Measurements from ENCODE around the gene MYH10.
"Not testable (repeated sequence)": the region's sequence is repeated elsewhere in the genome, so short reads cannot be mapped to it uniquely, and the experiment has no call there.

The MYH10 gene

GRCh38 chr17:8563024-8563776 is 67.3 kb downstream of the MYH10 start:
- Histone ChIP-seq H3K36me3 (ENCODE audit: control insufficient read depth, insufficient read depth, low read length) (peaks cover 6% of the 10 kb centered on the region; the same call in 1 of the 2 replicates), H3K4me1 (ENCODE audit: control insufficient read depth, insufficient read depth, low read length) (no peaks in the 10 kb centered on the region), H3K27me3 (ENCODE audit: control insufficient read depth, insufficient read depth, low read length) (no peaks in the 10 kb centered on the region), H3K27ac (ENCODE audit: low read length) (no peak overlapping the region), H3K9me3 (ENCODE audit: control insufficient read depth, insufficient read depth, low read length) (no peaks in the 10 kb centered on the region), H3K4me3 (ENCODE audit: low read length) (no peak overlapping the region)
- no peak for DNase-seq (ENCODE audit: low read depth, low spot score)
- WGBS (ENCODE audit: insufficient coverage, insufficient read length): no CpG with 5 or more reads among the region's 5 CpGs

GRCh38 chr17:8558144-8558543 is 72.4 kb downstream of the MYH10 start:
- no peaks in the 10 kb centered on the region for H3K27me3 ChIP-seq (ENCODE audit: control insufficient read depth, insufficient read depth, low read length)
- peaks cover 6% of the 10 kb centered on the region; the same call in 1 of the 2 replicates for H3K36me3 ChIP-seq (ENCODE audit: control insufficient read depth, insufficient read depth, low read length)
- no CpG with 5 or more reads among the region's 1 CpG for WGBS (ENCODE audit: insufficient coverage, insufficient read length)
- H3K9me3 ChIP-seq (ENCODE audit: control insufficient read depth, insufficient read depth, low read length): no peaks in the 10 kb centered on the region
- no peak for DNase-seq (ENCODE audit: low read depth, low spot score)
- H3K27ac ChIP-seq (ENCODE audit: low read length): no peak overlapping the region
- no peaks in the 10 kb centered on the region for H3K4me1 ChIP-seq (ENCODE audit: control insufficient read depth, insufficient read depth, low read length)
- H3K4me3 ChIP-seq (ENCODE audit: low read length): no peak overlapping the region

GRCh38 chr17:8557176-8557806 is 73.2 kb downstream of the MYH10 start:
- DNase-seq (ENCODE audit: low read depth, low spot score): no peak
- Histone ChIP-seq H3K4me1 (ENCODE audit: control insufficient read depth, insufficient read depth, low read length) (no peaks in the 10 kb centered on the region), H3K27me3 (ENCODE audit: control insufficient read depth, insufficient read depth, low read length) (no peaks in the 10 kb centered on the region), H3K27ac (ENCODE audit: low read length) (no peak overlapping the region), H3K36me3 (ENCODE audit: control insufficient read depth, insufficient read depth, low read length) (peaks cover 10% of the 10 kb centered on the region), H3K9me3 (ENCODE audit: control insufficient read depth, insufficient read depth, low read length) (no peaks in the 10 kb centered on the region), H3K4me3 (ENCODE audit: low read length) (no peak overlapping the region)
- no CpG with 5 or more reads among the region's 5 CpGs for WGBS (ENCODE audit: insufficient coverage, insufficient read length)

DNA sequence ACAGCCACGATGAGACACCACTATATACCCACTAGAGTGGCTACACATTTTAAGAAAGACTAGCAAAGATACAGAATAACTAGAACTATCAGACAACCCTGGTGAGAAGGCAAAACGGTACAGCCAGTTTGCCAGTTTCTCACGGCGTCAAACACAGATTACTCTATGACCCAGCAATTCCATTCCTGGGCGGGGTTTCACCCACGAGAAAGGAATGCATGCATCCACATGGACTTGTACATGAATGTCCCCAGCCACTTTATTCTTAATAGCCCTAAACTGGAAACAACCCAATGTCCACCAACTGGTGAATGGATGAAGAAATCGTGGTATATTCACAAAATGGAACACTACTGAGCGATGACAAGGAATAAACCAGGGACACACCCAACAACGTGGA is 74.5 kb downstream of the MYH10 start:
- no peak for DNase-seq (ENCODE audit: low read depth, low spot score)
- H3K36me3 ChIP-seq (ENCODE audit: control insufficient read depth, insufficient read depth, low read length): peaks cover 10% of the 10 kb centered on the region
- H3K4me3 ChIP-seq (ENCODE audit: low read length): no peak overlapping the region
- no peaks in the 10 kb centered on the region for H3K9me3 ChIP-seq (ENCODE audit: control insufficient read depth, insufficient read depth, low read length)
- H3K27ac ChIP-seq (ENCODE audit: low read length): no peak overlapping the region
- no peaks in the 10 kb centered on the region for H3K27me3 ChIP-seq (ENCODE audit: control insufficient read depth, insufficient read depth, low read length)
- WGBS (ENCODE audit: insufficient coverage, insufficient read length): no CpG with 5 or more reads among the region's 9 CpGs
- no peaks in the 10 kb centered on the region for H3K4me1 ChIP-seq (ENCODE audit: control insufficient read depth, insufficient read depth, low read length)

DNA sequence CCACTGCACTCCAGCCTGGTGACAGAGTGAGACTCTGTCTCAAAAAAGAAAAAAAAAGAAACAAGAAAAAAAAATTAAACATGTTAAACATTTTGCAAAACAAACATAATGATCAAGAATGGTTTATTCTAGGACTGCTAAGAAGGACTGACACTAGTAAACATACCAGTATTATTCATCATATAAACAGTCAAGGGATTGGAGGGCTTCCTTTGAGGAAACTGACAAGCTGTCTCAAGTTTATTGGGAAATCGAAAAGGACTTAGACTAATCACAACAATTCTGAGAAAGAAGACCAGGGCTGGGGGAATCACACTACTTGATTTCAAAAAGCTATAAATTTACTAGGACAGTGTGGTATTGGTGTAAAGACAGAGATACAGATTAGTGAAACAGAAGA is 75.5 kb downstream of the MYH10 start:
- no peak for DNase-seq (ENCODE audit: low read depth, low spot score)
- Histone ChIP-seq H3K9me3 (ENCODE audit: control insufficient read depth, insufficient read depth, low read length) (no peaks in the 10 kb centered on the region), H3K36me3 (ENCODE audit: control insufficient read depth, insufficient read depth, low read length) (peaks cover 3% of the 10 kb centered on the region), H3K4me1 (ENCODE audit: control insufficient read depth, insufficient read depth, low read length) (no peaks in the 10 kb centered on the region), H3K27me3 (ENCODE audit: control insufficient read depth, insufficient read depth, low read length) (no peaks in the 10 kb centered on the region), H3K27ac (ENCODE audit: low read length) (no peak overlapping the region), H3K4me3 (ENCODE audit: low read length) (no peak overlapping the region)
- WGBS (ENCODE audit: insufficient coverage, insufficient read length): no CpG with 5 or more reads among the region's 1 CpG

GRCh38 chr17:8552577-8553320 is 77.8 kb downstream of the MYH10 start:
- Histone ChIP-seq H3K36me3 (ENCODE audit: control insufficient read depth, insufficient read depth, low read length) (peaks cover 3% of the 10 kb centered on the region), H3K9me3 (ENCODE audit: control insufficient read depth, insufficient read depth, low read length) (no peaks in the 10 kb centered on the region), H3K4me1 (ENCODE audit: control insufficient read depth, insufficient read depth, low read length) (no peaks in the 10 kb centered on the region), H3K27ac (ENCODE audit: low read length) (no peak overlapping the region), H3K27me3 (ENCODE audit: control insufficient read depth, insufficient read depth, low read length) (no peaks in the 10 kb centered on the region), H3K4me3 (ENCODE audit: low read length) (no peak overlapping the region)
- DNase-seq (ENCODE audit: low read depth, low spot score): no peak
- no CpG with 5 or more reads among the region's 9 CpGs for WGBS (ENCODE audit: insufficient coverage, insufficient read length)

- no peak overlapping the region for H3K4me3 ChIP-seq (ENCODE audit: low read length)
- no peak for DNase-seq (ENCODE audit: low read depth, low spot score)
- no peak overlapping the region for H3K27ac ChIP-seq (ENCODE audit: low read length)
- WGBS (ENCODE audit: insufficient coverage, insufficient read length): no CpG with 5 or more reads among the region's 8 CpGs
- H3K27me3 ChIP-seq (ENCODE audit: control insufficient read depth, insufficient read depth, low read length): no peaks in the 10 kb centered on the region
- H3K36me3 ChIP-seq (ENCODE audit: control insufficient read depth, insufficient read depth, low read length): peaks cover 25% of the 10 kb centered on the region; the same call in 1 of the 2 replicates
- no peaks in the 10 kb centered on the region for H3K4me1 ChIP-seq (ENCODE audit: control insufficient read depth, insufficient read depth, low read length)
- H3K9me3 ChIP-seq (ENCODE audit: control insufficient read depth, insufficient read depth, low read length): no peaks in the 10 kb centered on the region; the same call in 1 of the 2 replicates
Measured at GRCh38 chr17:8542599-8543502, 87.7 kb downstream of the MYH10 start.

GRCh38 chr17:8539976-8540375 is 90.5 kb downstream of the MYH10 start:
- H3K4me3 ChIP-seq (ENCODE audit: low read length); H3K27me3 ChIP-seq (ENCODE audit: control insufficient read depth, insufficient read depth, low read length); H3K27ac ChIP-seq (ENCODE audit: low read length); H3K4me1 ChIP-seq (ENCODE audit: control insufficient read depth, insufficient read depth, low read length); H3K9me3 ChIP-seq (ENCODE audit: control insufficient read depth, insufficient read depth, low read length); DNase-seq (ENCODE audit: low read depth, low spot score): not testable (repeated sequence)
- H3K36me3 ChIP-seq (ENCODE audit: control insufficient read depth, insufficient read depth, low read length): peaks cover 25% of the 10 kb centered on the region; the same call in 1 of the 2 replicates
- no CpG with 5 or more reads among the region's 7 CpGs for WGBS (ENCODE audit: insufficient coverage, insufficient read length)

DNA sequence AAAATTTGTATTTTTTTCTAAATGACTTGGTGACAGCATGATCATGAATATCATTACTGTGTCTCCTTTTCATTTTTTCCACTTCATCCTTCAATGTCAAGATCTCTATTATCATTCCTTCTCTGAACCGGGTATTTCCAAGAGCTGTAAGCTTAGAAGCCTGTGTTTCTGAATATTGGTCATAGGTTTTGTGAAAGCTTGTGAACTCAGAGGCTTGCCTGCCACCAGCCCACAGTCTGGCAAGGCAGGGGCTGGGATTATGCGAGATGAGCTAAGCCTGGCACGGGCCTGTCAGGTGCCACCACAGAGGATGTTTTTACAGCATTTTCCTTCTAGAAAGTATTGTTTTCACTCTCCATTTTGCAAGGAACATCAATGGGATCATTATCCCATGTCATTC is 92.8 kb downstream of the MYH10 start:
- no peak overlapping the region for H3K4me3 ChIP-seq (ENCODE audit: low read length)
- no peaks in the 10 kb centered on the region for H3K27me3 ChIP-seq (ENCODE audit: control insufficient read depth, insufficient read depth, low read length)
- no peaks in the 10 kb centered on the region; the same call in 1 of the 2 replicates for H3K9me3 ChIP-seq (ENCODE audit: control insufficient read depth, insufficient read depth, low read length)
- peaks cover 34% of the 10 kb centered on the region for H3K36me3 ChIP-seq (ENCODE audit: control insufficient read depth, insufficient read depth, low read length)
- no peaks in the 10 kb centered on the region for H3K4me1 ChIP-seq (ENCODE audit: control insufficient read depth, insufficient read depth, low read length)
- WGBS (ENCODE audit: insufficient coverage, insufficient read length): no CpG with 5 or more reads among the region's 3 CpGs
- H3K27ac ChIP-seq (ENCODE audit: low read length): no peak overlapping the region
- no peak for DNase-seq (ENCODE audit: low read depth, low spot score)
